Thoracic aorta (tissue), 2 donors: ENCODE measurements around the gene CHIC2. TPM values are rescaled to one million over a fixed set of nuclear protein-coding genes. Genes with fewer than 3 reads are reported as not detected.

Source experiments
- ATAC-seq: fragments of 150-250 bp; one replicate; pipeline ENCODE4 v1.8.0; 2017; ENCODE audit warnings: low read depth; ENCODE audit not compliant: insufficient number of reproducible peaks, low FRiP score
- DNase-seq: peaks from one replicate; pipeline ENCODE4 v3.0.0-alpha.2; 2020; ENCODE audit warnings: low spot score
- H3K27ac ChIP-seq, 2 donors: fragments of 200-600 bp; sonication (generic); 1 replicate in 1 of 2; 2 replicates in 1 of 2; pipeline ENCODE4 v1.5.1; 2016; ENCODE audit warnings: mild to moderate bottlenecking in 2 of 2, moderate library complexity in 2 of 2
- H3K27me3 ChIP-seq: fragments of 200-600 bp; sonication (generic); replicated peaks from 2 replicates; pipeline ENCODE4 v1.6.0; 2016; ENCODE audit warnings: mild to moderate bottlenecking; ENCODE audit not compliant: insufficient read depth
- H3K36me3 ChIP-seq: fragments of 200-600 bp; sonication (generic); one replicate; pipeline ENCODE4 v1.5.1; 2016
- H3K4me1 ChIP-seq, 2 donors: fragments of 200-600 bp; sonication (generic); 1 replicate in 1 of 2; 2 replicates in 1 of 2; pipeline versions ENCODE4 v1.5.1 to v1.6.0; 2016; ENCODE audit warnings: low read depth in 2 of 2, mild to moderate bottlenecking in 1 of 2; ENCODE audit not compliant: control insufficient read depth in 1 of 2
- H3K4me3 ChIP-seq: fragments of 200-600 bp; sonication (generic); 2 replicates; pipeline ENCODE4 v1.5.1; 2016; ENCODE audit warnings: mild to moderate bottlenecking
- H3K9me3 ChIP-seq: fragments of 200-600 bp; sonication (generic); 2 replicates; pipeline ENCODE4 v1.5.1; 2016
- total RNA-seq, 2 donors: library from RNA; depleted of rRNA; stranded (reverse); fragments of >200 nt; gene quantifications; one replicate each; pipeline versions ENCODE4 v1.1.0 to v1.2.3, GENCODE V29; 2016
- TF ChIP-seq, protein P1 (sequence below): fragments of 200-600 bp; sonication (generic); IDR thresholded peaks from one replicate; pipeline ENCODE4 v1.5.1; 2019; ENCODE audit warnings: antibody characterized with exemption

CHIC2 gene
- total RNA-seq, 2 donors from 2014 or later, result 52.8 to 75.0 TPM

GRCh38 chr4:53981066-53981465 lies 83.3 kb downstream of the CHIC2 start:
- Histone ChIP-seq H3K27me3 (no peaks in the 10 kb centered on the region), H3K4me1 (no peaks in the 10 kb centered on the region), H3K9me3 (no peaks in the 10 kb centered on the region), H3K4me3 (no peak overlapping the region), H3K27ac (no peak overlapping the region), H3K36me3 (no peaks in the 10 kb centered on the region)
- ATAC-seq (no peak), DNase-seq (no peak)
- TF ChIP-seq, protein P1, sequence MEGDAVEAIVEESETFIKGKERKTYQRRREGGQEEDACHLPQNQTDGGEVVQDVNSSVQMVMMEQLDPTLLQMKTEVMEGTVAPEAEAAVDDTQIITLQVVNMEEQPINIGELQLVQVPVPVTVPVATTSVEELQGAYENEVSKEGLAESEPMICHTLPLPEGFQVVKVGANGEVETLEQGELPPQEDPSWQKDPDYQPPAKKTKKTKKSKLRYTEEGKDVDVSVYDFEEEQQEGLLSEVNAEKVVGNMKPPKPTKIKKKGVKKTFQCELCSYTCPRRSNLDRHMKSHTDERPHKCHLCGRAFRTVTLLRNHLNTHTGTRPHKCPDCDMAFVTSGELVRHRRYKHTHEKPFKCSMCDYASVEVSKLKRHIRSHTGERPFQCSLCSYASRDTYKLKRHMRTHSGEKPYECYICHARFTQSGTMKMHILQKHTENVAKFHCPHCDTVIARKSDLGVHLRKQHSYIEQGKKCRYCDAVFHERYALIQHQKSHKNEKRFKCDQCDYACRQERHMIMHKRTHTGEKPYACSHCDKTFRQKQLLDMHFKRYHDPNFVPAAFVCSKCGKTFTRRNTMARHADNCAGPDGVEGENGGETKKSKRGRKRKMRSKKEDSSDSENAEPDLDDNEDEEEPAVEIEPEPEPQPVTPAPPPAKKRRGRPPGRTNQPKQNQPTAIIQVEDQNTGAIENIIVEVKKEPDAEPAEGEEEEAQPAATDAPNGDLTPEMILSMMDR, result no peak

GRCh38 chr4:53974561-53974960 lies 89.8 kb downstream of the CHIC2 start:
- ATAC-seq (no peak), DNase-seq (no peak)
- no peaks in the 10 kb centered on the region for H3K4me1 ChIP-seq
- H3K27me3 ChIP-seq, result no peaks in the 10 kb centered on the region
- H3K36me3 ChIP-seq, result no peaks in the 10 kb centered on the region
- no peaks in the 10 kb centered on the region for H3K9me3 ChIP-seq
- H3K4me3 ChIP-seq, result no peak overlapping the region
- TF ChIP-seq, protein P1, result no peak
- H3K27ac ChIP-seq, result no peak overlapping the region

- TF ChIP-seq, protein P1, result no peak
- no peaks in the 10 kb centered on the region for H3K36me3 ChIP-seq
- H3K9me3 ChIP-seq, result no peaks in the 10 kb centered on the region
- no peak overlapping the region for H3K27ac ChIP-seq
- DNase-seq, result no peak
- no peaks in the 10 kb centered on the region for H3K27me3 ChIP-seq
- ATAC-seq, result no peak
- no peak overlapping the region for H3K4me3 ChIP-seq
- no peaks in the 10 kb centered on the region for H3K4me1 ChIP-seq
Measured at GRCh38 chr4:53967986-53968385, 96.4 kb downstream of the CHIC2 start.

DNA sequence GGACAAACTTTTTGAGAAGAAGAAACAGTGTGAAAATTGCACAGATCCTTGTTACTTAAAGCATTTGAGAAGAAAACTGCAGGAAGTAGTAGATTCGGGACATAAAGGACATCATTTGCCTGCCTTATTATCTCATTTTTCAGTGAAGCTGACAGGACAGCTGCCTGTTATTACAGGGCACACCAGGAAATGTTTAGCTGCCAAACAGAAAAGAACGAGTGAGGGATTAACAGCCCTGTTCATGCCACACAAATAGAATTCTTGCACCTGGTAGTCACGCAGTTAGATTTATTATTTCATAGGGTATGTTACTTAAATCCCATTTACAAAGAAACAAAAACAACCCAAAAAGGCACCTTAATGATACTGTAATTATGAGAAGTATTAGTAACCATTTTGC lies 100.6 kb downstream of the CHIC2 start:
- TF ChIP-seq, protein P1, result no peak

DNA sequence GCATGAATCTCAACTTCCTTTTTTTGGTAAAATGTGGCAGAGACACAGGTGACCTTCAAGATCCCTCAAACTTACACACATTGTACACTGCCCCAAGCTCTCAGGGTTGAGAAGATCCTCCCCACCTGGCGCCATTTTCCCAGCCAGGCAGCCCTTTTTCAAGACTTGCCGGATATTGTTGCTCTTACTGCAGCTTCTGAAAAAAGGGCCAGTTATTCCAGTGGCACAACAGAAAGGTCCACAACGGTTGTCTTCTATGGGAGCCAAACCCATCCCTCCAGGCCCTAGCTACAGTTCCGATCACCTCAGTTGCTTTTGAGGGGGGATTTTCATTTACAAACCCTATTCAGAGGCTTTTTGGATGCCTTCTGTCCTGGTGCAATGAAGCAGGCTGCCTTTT lies 101.1 kb downstream of the CHIC2 start:
- DNase-seq (no peak), ATAC-seq (no peak)
- Histone ChIP-seq H3K27me3 (no peaks in the 10 kb centered on the region), H3K4me3 (no peak overlapping the region), H3K9me3 (no peaks in the 10 kb centered on the region), H3K27ac (no peak overlapping the region), H3K4me1 (no peaks in the 10 kb centered on the region), H3K36me3 (no peaks in the 10 kb centered on the region)
- TF ChIP-seq, protein P1, result no peak

More for the DNA sequence above, 100.6 kb downstream of the CHIC2 start:
- ATAC-seq, result no peak
- Histone ChIP-seq H3K27ac (no peak overlapping the region), H3K4me1 (no peaks in the 10 kb centered on the region), H3K9me3 (no peaks in the 10 kb centered on the region), H3K4me3 (no peak overlapping the region), H3K36me3 (no peaks in the 10 kb centered on the region), H3K27me3 (no peaks in the 10 kb centered on the region)
- no peak for DNase-seq
